IPS-20b (cell line): ENCODE data around the gene TMEM45A.
"Not testable (repeated sequence)": the region's sequence is repeated elsewhere in the genome, so short reads cannot be mapped to it uniquely, and the experiment has no call there.

Experiments used
- H3K27ac ChIP-seq: one replicate; pipeline ENCODE4 v1.5.1; 2013; ENCODE audit warnings: low read length
- H3K27me3 ChIP-seq: 2 replicates; pipeline ENCODE4 v1.6.1; 2013; ENCODE audit warnings: mild to moderate bottlenecking, low read length, inconsistent platforms; ENCODE audit not compliant: insufficient read depth
- H3K36me3 ChIP-seq: 2 replicates; pipeline ENCODE4 v1.6.1; 2013; ENCODE audit warnings: low read depth, mild to moderate bottlenecking, inconsistent platforms, low read length, moderate library complexity; ENCODE audit not compliant: insufficient read depth
- H3K4me1 ChIP-seq: 2 replicates; pipeline ENCODE4 v1.6.1; 2013; ENCODE audit warnings: mild to moderate bottlenecking, control low read depth, inconsistent platforms, low read length, moderate library complexity; ENCODE audit not compliant: insufficient read depth
- H3K4me3 ChIP-seq: 2 replicates; pipeline ENCODE4 v1.5.1; 2013; ENCODE audit warnings: mild to moderate bottlenecking, low read length, inconsistent platforms
- H3K9ac ChIP-seq: 2 replicates; pipeline ENCODE4 v1.6.1; 2013; ENCODE audit warnings: low read depth, mild to moderate bottlenecking, inconsistent platforms, low read length, moderate library complexity
- H3K9me3 ChIP-seq: 2 replicates; pipeline ENCODE4 v1.6.1; 2013; ENCODE audit warnings: mild to moderate bottlenecking, low read depth, low read length, inconsistent platforms; ENCODE audit not compliant: insufficient read depth

Gene TMEM45A

GRCh38 chr3:100489118-100489517 is 3.3 kb upstream of the TMEM45A start:
- Histone ChIP-seq H3K9ac (no peak overlapping the region), H3K27ac (no peak overlapping the region), H3K4me3 (no peak overlapping the region), H3K9me3 (no peaks in the 10 kb centered on the region), H3K27me3 (no peaks in the 10 kb centered on the region), H3K4me1 (peaks cover 7% of the 10 kb centered on the region; the same call in 1 of the 2 replicates), H3K36me3 (no peaks in the 10 kb centered on the region)

GRCh38 chr3:100496711-100497261 is 4.4 kb downstream of the TMEM45A start:
- no peaks in the 10 kb centered on the region for H3K27me3 ChIP-seq
- H3K9me3 ChIP-seq: no peaks in the 10 kb centered on the region
- H3K27ac ChIP-seq: no peak overlapping the region
- H3K36me3 ChIP-seq: no peaks in the 10 kb centered on the region
- no peak overlapping the region for H3K9ac ChIP-seq
- H3K4me1 ChIP-seq: peaks cover under 1% of the 10 kb centered on the region; the same call in 1 of the 2 replicates
- no peak overlapping the region for H3K4me3 ChIP-seq

GRCh38 chr3:100499651-100500050 is 7.2 kb downstream of the TMEM45A start:
- Histone ChIP-seq H3K36me3 (no peaks in the 10 kb centered on the region), H3K9ac (no peak overlapping the region), H3K4me3 (no peak overlapping the region), H3K4me1 (no peaks in the 10 kb centered on the region), H3K27me3 (no peaks in the 10 kb centered on the region), H3K9me3 (no peaks in the 10 kb centered on the region), H3K27ac (no peak overlapping the region)

DNA sequence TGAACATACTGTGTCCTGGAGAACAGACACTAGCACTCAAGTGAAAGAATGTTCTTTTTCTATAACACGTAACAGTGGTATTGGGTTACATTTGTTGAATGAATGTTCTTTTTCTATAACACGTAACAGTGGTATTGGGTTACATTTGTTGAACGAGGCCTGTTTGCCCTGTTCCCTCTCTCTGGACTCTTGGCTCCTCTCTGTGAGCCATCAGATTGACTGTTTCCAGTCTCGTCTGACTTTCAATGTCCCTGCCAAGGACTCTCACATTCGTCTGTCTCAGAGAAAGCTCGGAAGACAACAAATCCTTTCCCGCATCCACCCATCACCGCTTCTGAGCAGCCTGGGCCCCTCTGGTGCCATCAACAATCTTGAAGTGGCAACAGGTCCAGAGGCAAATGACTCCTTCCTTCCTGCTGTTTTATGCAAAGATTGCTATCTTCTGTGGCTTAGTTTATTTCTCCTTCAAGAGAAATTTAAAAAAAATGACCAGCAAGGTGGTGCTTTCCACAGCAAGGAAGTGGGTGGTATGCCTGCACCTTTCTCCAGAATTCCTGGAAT is 8.0 kb downstream of the TMEM45A start:
- Histone ChIP-seq H3K9ac (no peak overlapping the region), H3K36me3 (no peaks in the 10 kb centered on the region), H3K27me3 (no peaks in the 10 kb centered on the region), H3K4me3 (no peak overlapping the region), H3K9me3 (no peaks in the 10 kb centered on the region), H3K4me1 (no peaks in the 10 kb centered on the region), H3K27ac (no peak overlapping the region)

- Histone ChIP-seq H3K27me3 (no peaks in the 10 kb centered on the region), H3K4me3 (no peak overlapping the region), H3K9me3 (peaks cover 7% of the 10 kb centered on the region), H3K4me1 (no peaks in the 10 kb centered on the region), H3K27ac (no peak overlapping the region), H3K36me3 (no peaks in the 10 kb centered on the region), H3K9ac (no peak overlapping the region)
Observed at GRCh38 chr3:100503448-100503847, 11.0 kb downstream of the TMEM45A start.

DNA sequence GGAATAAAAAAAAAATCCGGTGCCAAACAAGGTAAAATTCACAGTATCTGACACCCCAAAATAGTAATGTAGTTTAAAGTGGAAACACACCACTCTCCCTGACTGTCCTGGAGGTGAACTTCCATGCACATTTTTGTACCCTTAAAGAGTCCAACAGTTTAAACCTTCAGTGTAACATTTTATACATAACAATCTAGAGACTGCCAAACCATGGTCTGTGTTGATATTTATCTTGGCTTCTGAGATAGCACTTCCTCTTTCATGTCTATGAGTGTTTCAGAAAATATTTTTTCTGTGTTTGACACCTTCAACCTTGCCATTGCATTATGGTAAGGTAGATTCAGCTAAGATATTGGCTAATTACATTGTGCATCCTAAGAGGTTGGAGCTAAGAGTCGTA is 13.9 kb downstream of the TMEM45A start:
- H3K4me3 ChIP-seq: no peak overlapping the region
- H3K4me1 ChIP-seq: no peaks in the 10 kb centered on the region
- no peaks in the 10 kb centered on the region for H3K27me3 ChIP-seq
- peaks cover 16% of the 10 kb centered on the region for H3K9me3 ChIP-seq
- no peak overlapping the region for H3K9ac ChIP-seq
- H3K27ac ChIP-seq: no peak overlapping the region
- H3K36me3 ChIP-seq: no peaks in the 10 kb centered on the region

- not testable (repeated sequence) for H3K27ac ChIP-seq, H3K36me3 ChIP-seq, H3K4me1 ChIP-seq, H3K4me3 ChIP-seq, H3K27me3 ChIP-seq, H3K9ac ChIP-seq
- peaks cover 16% of the 10 kb centered on the region for H3K9me3 ChIP-seq
Observed at GRCh38 chr3:100509818-100510217, 17.4 kb downstream of the TMEM45A start.

DNA sequence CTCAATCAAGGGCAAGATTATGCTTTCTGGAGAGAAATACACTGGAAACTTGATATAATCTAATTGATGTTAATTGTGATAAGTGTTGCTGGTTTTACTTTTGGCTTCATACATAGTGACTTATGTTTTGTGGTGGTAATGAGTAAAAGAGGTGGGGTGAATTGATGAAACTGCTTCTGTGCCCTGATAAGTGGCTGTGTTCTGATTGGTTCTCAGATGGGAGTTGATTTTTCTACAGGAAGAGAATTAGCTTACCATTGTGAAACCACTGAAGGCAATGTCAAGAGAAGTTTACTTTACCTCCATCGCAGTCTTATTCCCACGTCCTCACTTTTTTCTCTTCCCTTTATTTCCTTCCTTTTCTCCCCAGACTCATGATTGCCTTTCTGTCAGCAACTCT is 23.8 kb downstream of the TMEM45A start:
- no peaks in the 10 kb centered on the region for H3K9me3 ChIP-seq
- H3K9ac ChIP-seq: no peak overlapping the region
- H3K27ac ChIP-seq: no peak overlapping the region
- H3K4me3 ChIP-seq: no peak overlapping the region
- no peaks in the 10 kb centered on the region for H3K4me1 ChIP-seq
- H3K27me3 ChIP-seq: no peaks in the 10 kb centered on the region
- no peaks in the 10 kb centered on the region for H3K36me3 ChIP-seq

GRCh38 chr3:100516838-100517237 is 24.4 kb downstream of the TMEM45A start:
- no peak overlapping the region for H3K9ac ChIP-seq
- H3K27me3 ChIP-seq: no peaks in the 10 kb centered on the region
- H3K9me3 ChIP-seq: no peaks in the 10 kb centered on the region
- no peak overlapping the region for H3K4me3 ChIP-seq
- H3K27ac ChIP-seq: no peak overlapping the region
- H3K4me1 ChIP-seq: no peaks in the 10 kb centered on the region
- H3K36me3 ChIP-seq: no peaks in the 10 kb centered on the region

- H3K9ac ChIP-seq: no peak overlapping the region
- no peaks in the 10 kb centered on the region for H3K9me3 ChIP-seq
- H3K27me3 ChIP-seq: no peaks in the 10 kb centered on the region
- no peak overlapping the region for H3K27ac ChIP-seq
- H3K4me1 ChIP-seq: no peaks in the 10 kb centered on the region
- no peaks in the 10 kb centered on the region for H3K36me3 ChIP-seq
- H3K4me3 ChIP-seq: no peak overlapping the region
Observed at GRCh38 chr3:100517276-100517675, 24.9 kb downstream of the TMEM45A start.

DNA sequence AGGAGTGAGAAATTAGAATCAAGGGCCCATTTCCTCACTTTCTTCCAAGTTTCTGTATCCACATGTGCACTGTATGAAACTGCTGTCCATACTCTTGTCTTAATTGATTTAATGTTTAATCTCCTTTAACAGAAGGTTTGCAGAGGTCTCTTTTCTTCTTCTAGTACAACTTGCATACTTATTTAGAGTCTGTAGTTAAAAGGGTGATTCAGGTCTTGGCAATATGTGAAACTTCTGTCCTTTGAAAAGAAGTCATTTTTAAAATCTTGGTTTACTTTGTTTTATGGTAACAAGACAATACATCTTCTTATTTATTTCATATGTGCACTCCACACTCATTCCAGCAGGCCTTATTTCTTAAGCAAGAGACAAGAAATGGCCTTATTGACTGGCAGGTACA is 25.8 kb downstream of the TMEM45A start:
- H3K27ac ChIP-seq: no peak overlapping the region
- H3K36me3 ChIP-seq: no peaks in the 10 kb centered on the region
- no peaks in the 10 kb centered on the region for H3K4me1 ChIP-seq
- no peak overlapping the region for H3K4me3 ChIP-seq
- no peaks in the 10 kb centered on the region for H3K9me3 ChIP-seq
- no peaks in the 10 kb centered on the region for H3K27me3 ChIP-seq
- H3K9ac ChIP-seq: no peak overlapping the region

GRCh38 chr3:100518983-100519382 is 26.6 kb downstream of the TMEM45A start:
- H3K27ac ChIP-seq: no peak overlapping the region
- H3K4me1 ChIP-seq: no peaks in the 10 kb centered on the region
- H3K4me3 ChIP-seq: no peak overlapping the region
- no peaks in the 10 kb centered on the region for H3K36me3 ChIP-seq
- no peaks in the 10 kb centered on the region for H3K27me3 ChIP-seq
- no peak overlapping the region for H3K9ac ChIP-seq
- H3K9me3 ChIP-seq: no peaks in the 10 kb centered on the region
